GM18951 (cell line): ENCODE measurements around the gene NCAPH2.

Experiments
- POLR2A ChIP-seq: IDR thresholded peaks from 4 replicates; pipeline ENCODE4 v1.6.1; 2011; ENCODE audit warnings: mild to moderate bottlenecking; ENCODE audit not compliant: insufficient read length, insufficient read depth; ENCODE audit errors: extremely low read depth
- in situ Hi-C: fragments of 300-500 bp; cut with MboI; formaldehyde crosslinking; loops from one replicate; pipeline ENCODE4 v1.12.0; 2022; ENCODE audit warnings: low sequenced_read_pairs, mixed read lengths, inconsistent platforms; ENCODE audit not compliant: unreplicated experiment

Gene NCAPH2

DNA sequence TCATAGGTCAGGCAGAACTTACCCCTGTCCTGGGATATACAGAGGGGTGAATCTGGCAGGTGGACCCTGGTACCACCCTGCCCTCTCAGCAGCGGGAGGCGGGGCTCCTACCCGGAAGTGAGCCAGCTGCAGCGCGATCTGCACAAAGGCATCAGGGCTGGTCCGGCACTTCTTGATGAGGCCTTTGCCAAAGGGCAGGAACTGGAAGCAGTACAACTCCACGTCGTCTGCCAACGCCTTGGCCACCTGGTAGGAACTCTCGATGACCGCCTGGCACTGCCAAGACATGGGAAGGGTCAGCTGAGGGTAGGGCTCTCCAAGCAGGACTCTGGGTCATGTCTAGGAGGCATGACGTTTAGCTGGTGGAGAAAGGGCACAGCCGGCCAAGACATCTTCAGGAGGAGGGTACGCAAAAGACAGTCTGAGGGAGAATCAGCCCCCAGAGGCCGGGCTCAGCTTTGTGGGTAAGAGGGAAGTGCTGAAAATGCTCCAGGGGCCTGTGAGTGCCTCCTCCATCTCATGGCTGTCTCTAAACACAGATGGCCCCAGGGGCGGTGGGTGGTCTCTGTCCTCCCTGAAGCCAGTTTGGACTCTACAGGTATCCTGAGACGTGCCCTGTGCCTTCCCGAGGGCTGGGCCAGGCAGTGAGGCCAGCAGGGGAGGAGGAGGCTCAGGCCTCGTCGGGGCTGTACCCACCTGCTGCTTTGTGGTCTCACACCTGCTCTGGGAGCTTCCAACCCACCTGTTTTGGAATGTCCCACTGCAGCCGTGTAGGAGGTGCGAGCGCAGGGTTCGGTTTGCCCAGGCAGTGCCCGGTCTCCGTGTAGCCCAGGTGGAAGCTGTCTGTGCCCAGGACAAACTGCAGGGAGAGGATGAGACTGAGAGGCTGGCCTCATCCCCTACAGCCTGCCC, 63.5 kb downstream of the NCAPH2 start:
- no peak for TF ChIP-seq POLR2A
- in situ Hi-C loops: no loop called here

- in situ Hi-C loops: no loop called here
- TF ChIP-seq POLR2A: no peak
These were observed 64.9 kb downstream of the NCAPH2 start for GRCh38 chr22:50572965-50573364.

GRCh38 chr22:50573491-50574382, 65.7 kb downstream of the NCAPH2 start:
- in situ Hi-C loops: no loop called here
- TF ChIP-seq POLR2A: no peak

DNA sequence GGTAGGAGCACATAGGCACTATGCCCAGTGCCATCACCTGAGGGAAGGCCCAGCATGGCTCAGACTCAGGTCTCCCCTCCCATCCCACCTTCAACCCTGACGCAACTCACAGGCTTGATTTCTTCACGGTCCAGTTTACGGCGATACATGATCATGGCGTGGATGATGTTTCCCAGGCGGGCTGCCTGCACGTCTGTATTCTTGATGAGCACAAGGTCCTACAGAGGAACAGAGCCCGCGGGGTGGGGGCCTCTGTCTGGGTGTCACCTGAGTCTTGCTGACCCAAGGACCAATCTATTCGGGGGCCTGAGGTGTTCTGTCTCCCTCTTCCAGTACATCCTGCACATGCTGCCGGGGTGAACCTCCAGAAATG, 66.3 kb downstream of the NCAPH2 start:
- in situ Hi-C loops: no loop called here
- TF ChIP-seq POLR2A: no peak
